HK-2 (cell line): ENCODE data around the gene EXOC4.

Source experiments
- DNase-seq: peaks from one replicate; pipeline ENCODE4 v3.0.0-alpha.2; 2018; ENCODE audit not compliant: unreplicated experiment

EXOC4 gene

DNA sequence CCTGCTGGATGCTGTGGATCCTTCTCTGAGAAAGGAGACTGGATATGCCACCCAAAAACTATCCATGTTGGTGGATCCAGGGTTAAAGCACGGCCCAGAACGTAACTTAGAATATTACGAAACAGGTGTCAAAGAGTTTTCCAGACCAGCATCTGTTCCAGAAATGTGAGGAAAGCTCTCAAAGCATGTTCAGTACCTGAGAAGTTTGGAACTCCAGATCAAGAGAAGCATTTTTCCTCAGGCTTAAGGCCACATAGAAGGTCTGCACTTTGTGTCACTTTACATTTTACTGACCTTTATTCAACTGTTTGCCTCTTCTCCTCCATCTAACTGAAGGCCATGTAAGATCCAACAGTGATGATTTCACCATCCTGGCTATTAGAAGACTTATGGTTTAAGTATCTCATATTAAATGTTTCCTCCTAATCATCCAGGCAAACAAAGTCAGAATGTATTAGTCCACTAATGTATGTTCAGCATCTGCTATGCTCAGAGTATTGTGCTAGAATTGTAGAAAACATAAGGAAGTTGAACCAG is 533.6 kb downstream of the EXOC4 start:
- DNase-seq: no peak

DNA sequence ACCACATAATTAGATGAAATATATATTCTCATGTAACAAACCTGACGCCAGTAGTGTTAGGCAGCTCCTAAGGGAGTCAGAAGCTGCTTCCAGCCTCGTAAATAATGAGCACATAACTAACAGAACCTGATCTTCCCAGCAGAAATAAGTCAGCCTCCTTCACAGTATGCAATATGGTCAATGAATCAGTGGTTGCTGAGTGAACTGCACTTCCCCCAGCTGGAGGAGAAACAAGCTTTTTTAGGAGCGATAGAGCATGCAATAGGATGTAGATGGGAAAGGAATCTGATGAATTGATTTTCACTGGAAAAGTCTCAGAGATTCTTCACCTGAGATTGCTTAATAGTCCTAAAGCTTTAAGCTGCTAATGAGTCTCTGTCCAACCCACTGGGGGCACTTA is 537.1 kb downstream of the EXOC4 start:
- DNase-seq: no peak

DNA sequence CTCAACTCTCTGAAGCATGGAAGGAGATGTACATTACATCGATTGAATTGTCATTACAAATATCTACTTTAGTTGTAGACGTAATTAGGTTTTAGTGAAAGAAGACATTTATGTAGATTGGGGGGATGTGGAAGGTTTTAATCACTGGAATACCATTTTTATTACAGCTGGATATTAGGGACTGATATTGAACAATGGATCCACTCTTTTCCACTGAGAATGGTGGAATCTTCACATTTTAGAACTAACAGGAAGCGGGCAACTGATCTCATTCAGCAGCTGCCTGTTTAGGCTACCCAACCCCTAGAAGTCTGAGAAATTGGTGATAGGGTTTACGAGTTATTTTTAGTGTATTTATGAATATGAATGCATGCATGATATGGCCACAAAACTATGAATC is 538.0 kb downstream of the EXOC4 start:
- no peak for DNase-seq

DNA sequence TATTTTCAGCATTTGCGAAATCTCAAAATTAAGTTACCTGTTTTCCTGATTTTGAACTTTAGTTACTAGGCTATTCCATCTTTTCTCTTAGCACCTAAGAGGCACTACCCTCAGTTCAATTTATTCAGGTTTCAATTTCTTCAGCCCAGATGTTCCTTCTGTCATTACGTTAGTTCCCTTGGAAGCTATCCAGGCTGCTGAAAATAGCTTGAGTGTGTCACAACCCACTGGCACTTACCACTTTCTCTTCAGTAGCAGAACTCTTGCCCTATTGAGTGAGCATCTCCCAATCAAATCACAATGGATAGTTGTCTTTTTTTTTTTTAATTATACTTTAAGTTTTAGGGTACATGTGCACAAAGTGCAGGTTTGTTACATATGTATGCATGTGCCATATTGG is 541.6 kb downstream of the EXOC4 start:
- DNase-seq: no peak

DNA sequence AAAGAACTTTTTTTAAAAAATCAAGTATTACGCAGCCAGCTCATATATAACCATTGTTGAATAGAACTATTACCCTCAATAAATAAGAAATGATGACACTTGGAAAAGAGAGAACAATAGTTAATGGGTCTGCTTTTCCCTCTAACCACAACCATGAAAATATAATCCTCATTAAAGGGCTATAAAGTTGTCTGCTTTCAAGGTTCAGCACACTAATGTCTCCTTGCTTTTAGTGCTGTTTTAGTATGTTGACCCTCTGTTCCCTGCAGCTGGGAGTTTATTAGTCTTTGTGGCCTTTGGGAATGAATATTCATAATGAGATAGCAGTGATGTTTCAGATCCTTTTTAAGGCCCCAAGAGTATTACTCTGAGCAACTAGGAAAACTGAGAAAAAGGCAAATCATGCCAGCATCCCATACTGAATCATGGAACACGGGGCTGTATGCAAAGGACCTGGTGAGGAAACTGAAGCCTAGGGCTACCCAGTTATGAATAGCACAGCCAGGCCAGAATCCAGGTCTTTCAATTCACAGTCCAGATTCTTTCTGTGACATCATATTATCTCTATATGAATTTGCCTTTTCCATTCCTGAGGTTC is 542.3 kb downstream of the EXOC4 start:
- DNase-seq: no peak

DNA sequence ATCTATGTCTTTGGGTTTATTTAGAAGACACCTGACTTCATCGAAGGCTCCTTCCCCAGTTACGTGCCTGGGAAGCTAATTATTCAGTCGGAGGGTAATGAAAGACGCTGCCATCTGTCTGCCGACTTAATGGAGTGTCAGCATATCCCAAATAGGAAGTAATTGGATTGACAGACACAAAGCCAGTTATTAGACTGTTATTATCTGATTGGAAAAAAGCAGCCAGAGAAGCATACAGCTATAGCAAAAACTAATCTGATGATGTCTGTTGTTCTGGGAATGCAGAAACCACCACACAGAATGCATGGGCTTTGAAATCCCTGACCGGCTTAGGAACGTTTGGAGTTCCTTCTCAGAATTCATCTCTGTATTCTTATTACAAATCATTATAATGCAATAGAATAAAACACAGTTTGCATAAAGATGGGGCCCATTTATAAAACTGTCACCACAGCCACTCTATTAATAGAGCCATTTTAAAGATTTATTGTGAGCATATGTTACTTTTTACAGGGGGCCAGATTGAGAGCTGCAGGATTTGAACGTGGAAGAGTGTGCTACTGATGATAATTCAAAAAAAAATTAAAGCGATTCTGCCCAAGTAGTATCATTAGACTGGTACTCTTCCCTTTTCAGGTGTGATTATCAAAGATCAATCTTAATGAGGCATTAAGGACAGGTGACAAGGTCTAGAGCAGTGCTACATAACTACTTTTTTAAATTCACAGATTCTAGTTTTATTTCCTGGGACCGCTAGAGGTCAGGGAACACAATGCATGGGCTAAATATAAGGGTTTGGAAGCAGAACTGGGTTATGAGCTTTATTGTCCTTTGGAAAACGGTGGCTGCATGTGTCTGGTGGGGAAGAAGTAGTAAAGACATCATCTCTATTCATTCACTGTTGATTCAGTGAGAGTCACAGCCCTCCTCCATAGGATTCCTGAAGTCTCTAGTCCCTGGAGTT is 544.2 kb downstream of the EXOC4 start:
- DNase-seq: no peak

DNA sequence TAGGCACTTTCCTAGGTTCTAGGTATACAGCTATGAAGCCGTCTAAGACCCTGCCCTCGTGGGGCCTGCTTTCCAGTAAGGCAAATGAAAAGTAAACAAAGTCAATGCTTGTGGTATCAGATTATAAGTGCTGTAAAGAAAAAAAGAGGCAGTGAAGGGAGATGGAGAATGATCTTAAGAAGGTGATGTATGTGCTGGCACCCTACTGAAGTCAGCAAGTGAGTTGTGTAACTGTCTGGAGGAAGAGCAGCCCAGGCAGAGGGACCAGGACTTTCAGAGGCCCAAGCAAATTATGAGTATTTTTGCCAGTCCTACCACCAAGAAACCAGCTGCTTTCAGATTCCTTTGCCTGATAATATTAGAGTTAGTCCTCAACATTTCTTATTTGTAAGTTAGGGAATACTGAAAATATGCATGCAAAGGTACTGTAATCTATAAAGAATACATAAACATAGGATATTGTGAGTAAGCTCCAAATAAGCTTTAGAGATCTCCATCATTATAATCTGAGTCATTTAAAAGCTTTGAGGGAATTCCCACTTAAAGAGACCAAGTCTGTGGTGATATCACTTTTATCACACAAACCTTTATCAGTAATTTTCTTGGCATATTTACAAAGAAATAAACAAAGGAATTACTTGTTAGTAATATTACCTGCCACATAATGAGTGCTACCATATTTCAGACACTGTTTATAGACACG is 545.1 kb downstream of the EXOC4 start:
- DNase-seq: no peak

DNA sequence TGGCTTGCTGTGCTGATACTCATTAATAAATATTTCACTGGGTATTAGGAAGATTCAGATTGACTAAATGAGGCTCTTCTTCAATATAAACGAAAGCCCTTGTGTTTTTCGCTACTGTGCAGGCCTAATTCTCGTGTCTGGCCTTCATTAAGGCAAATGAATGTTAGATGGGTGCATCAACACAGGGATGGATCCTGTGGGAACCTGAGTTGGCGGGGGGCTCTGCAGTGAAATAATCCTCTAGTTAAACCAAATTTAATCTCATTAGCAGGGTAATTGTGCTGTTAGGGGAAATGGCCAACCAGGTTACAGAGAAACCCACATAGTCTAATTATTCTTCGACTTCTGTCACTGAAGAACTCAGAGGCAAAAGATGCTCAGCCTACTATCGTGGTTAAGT is 548.5 kb downstream of the EXOC4 start:
- DNase-seq: no peak

DNA sequence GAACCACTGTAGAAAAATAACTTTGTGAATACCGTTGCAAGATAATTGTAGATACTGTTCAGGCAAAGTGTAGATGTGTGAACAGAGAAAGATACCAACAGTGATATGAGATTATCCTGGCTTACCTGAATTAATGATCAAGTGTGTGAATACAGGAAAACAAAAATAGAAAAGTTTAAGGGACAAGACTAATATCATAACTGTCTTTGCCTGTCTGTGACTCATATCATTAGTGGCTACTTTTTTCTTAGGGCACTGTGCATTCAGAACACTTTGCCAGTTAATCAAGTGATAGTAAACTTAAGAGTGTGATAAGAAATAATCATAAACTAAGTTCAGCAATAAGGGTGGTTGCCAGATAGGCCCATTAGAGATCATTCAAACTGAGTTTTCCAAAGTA is 551.2 kb downstream of the EXOC4 start:
- no peak for DNase-seq

DNA sequence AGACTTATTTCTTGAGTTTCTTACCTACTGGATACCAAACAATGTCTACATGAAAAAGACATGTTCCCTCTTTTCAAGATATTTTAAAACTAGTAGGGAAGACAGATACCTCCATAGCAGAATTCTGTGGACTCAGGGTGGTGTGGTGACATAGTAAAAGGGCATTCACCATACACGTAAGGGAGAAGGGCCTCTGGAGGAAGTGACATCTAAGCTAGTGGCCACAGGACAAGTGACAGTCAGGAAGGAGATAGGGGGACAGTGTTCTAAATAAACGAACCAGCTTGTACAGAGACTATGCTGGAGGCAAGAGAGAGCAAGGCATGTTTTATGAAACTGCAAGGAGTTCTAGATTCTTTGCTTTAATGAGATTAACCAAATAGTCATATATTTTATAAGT is 552.5 kb downstream of the EXOC4 start:
- no peak for DNase-seq

DNA sequence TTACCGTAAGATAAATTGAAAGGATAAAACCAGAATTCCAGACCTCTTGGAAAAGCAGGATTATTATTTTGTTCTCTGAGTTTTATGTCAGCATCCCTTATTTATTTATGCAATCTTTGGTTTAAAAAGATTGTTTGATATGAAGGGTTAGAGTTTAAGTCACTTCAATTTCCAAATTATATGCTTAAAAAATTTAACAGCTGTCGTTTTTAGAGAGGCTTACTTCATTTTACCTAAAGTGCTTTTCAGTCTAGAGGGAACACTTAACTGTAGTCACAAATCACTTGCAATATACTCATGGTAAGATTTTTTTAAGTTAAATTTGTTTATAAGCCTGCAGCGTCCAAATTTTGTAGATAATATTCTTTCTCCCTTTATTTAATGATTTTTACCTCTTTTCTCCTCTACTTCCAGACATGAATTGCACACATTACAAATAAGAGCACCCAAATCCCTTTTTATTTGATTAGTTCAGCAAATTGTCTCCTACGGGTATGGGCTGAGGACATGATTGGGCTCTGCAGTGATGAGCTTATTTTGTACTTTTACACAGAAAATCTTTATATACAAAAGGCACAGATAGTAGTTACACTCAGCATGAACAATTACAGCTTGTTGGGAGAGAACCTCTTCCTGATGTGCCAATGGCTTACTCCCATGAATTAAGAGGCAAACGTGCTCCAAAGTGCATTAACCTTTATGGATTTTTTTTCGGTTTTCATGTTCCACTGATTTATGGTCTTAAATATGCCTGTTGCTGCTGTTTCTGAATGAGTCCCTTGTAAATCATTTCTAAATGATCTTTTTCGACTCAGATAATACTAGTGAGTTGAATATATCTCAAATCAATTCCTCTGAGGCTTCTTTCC is 555.0 kb downstream of the EXOC4 start:
- DNase-seq: no peak

DNA sequence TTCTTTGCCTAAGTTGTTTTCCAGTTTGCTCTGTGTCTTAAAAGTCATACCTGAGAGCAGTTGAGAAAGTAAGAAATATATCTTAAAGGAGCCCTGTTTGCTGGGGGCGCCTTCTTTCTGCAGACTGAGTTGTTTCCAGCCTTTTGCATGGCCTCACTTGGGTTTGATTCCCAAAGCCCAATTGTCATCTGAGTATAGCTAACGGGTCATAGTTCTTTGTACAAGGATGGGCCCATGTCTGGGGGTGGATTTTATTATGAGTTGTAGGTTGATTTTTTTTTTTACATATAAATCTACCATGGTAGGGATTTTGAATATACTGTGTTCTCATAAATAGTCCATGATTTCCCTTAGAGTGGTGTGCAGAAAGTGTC is 555.6 kb downstream of the EXOC4 start:
- DNase-seq: no peak

DNA sequence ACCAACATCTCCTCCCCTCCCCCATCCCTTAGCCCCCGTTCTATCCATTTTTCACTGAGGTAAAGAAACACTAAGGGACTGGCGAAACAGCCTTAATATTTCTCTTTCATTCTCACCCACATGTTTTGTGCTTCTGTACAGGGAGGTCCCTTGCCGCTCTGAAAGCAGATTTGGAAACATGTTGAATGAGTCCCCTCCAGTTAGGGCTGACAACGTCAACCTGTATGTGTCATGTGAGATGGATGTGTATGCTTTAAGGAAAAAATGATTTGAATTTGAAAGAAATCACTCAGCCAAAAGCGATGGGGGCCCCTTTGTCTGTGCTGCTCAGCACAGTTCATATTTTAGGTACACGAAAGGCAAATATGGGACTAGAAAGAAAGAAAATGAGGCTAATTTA is 560.0 kb downstream of the EXOC4 start:
- DNase-seq: no peak

DNA sequence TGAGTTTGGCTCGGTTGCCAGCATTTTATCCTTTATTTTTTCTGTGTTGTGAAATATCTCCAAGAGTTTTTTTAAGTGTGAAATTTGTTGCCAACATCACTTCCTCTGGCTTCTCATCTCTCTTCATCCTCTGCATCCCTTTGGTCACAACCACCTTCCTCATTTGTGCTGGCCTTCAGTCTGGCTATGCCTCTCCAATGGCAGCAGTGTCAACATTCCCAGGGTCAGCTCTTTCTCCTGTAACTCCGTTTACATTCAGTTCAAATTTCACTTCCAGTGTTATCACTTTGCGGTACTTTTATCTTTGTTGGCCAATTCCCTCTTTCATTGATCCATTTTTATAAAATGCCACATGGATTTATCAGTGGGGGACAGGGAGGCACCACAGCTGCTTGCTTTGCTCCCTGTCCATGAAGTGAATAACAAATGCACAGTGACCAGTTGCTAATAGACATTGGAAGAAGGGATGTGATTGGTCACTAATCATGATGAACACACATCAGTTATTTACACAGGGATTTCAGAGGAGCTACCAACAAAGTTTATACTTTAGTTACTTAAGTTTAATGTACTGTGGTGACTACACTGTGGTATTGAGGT is 562.8 kb downstream of the EXOC4 start:
- DNase-seq: no peak

DNA sequence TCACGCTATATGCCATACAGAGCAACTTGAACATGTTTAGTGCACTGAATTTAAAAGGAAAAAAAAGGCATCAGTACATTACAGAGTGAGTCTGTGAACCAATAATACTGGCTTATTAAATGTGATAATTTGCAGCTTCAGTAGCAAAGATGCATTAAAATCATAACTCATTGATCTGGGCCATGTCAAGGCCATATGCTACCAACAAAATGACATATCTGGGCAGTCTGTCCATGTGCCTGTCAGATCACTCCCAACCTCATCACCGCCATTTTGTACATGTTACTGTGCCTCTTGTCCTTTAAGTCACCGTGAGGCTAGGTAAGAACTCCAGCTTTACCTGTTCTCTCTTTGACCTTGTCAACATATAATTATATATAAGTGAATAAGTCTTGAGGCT is 566.8 kb downstream of the EXOC4 start:
- no peak for DNase-seq

DNA sequence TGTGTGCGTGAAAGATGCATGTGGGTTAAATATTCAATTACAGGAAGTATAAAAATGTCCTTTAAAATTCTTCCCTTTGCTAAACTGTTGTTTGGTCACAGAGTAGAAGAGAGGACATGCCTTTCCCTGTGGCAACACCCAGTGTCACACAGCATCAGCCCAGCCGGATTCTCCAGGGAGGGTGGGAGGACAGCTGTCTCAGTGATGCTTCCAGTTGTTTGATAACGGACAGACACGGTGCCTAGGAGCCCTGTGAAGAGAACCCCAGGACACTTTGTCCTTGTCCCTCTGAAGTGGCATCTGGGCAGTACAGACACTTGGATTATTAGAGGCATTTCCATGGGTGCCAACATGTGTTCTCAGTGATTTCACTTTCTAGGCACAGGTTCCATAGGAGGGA is 567.7 kb downstream of the EXOC4 start:
- DNase-seq: no peak

DNA sequence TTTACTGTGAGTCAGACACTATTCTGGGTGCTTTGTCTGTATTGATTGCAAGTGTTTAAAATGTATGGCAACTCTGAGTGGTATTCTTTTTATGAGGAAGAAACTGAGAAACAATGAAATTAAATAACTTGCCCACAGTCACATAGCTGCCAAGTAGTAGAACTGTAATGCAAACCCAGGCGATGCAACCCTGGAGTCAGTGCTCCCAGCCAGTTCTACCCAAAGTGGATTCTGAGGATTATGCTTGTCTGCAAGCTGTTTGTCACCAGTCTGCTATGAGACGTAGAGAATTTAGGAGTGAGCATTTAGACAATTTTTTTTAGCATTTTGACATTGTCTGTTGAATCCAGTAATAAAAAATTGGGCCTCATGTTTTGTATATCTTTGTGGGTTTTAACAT is 568.3 kb downstream of the EXOC4 start:
- DNase-seq: no peak

DNA sequence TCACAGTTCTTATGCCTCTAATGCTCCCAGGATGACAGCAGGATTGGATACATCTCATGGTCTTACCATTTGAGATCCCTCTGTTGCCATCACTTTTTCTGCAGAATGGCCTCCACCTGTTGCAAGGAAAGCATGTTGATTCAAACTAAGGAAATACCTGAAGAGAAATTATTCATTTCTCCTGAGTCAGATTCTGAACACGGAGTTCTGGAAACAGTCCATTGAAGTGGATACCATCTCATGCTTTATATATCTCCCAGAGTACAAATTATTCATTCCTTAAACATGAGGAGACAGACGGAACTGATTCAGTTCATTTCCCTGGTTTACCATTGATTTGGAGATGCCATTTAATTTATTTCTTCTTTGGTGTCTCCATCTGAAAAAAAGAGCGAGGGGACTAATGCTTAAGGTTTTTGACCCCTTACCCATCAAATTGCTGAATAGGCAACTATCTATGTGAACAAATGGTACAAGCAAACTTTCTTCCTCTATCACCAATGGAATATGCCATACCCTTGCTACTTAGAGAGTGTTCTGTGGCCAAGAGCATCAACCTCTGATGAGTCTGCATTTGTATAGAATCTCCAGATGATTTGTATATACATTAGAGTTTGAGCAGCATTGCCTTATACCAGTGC is 569.2 kb downstream of the EXOC4 start:
- no peak for DNase-seq

DNA sequence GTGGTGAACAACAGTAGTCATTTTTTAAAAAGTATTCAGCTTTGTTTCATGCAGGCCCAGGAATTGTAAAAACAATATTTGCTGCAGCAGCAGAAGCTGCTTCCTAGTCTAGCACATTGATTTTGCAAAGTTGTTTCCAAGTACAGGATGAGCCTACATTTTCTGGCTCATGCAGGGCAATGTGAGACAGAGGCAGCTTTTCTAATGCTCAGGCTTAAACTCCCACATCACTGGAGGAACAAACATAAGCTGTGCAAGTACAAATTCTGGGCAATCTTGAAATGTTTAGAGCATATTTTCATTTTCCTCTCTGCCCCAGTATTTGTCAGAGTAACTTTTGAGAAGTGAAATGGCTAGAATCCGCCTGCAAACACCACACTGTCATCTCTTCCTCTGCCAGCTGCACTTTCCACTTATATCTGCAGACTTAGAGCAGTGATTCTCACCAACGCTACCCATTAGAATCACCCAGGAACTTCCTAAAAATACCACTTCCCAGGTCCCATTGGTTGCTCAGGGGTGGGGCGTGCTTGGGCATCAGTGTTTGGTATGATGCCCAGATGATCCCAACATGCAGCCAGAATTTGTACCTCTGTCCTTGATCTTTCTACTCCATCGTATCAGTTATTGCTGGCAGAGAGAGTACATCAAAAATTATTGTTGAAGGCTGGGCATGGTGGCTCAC is 570.1 kb downstream of the EXOC4 start:
- DNase-seq: no peak

DNA sequence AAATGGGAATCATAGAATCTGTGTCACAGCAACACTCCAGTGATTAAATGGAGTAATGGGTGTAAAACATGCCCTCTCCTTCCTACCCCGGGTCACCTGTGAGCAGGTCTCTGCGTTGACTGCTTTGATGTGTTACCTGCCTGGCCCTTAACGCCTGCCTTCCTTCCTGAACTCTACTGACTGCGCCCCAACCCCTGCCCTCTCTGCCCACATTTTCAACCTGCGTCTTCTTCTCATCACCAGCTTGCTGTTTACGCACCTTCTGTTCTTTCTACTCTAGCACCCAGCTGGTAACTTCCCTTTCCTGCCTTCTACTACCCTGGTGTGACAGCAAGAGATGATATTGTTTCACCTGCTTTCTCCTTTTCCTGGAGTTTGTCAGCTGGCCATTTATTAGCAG is 571.3 kb downstream of the EXOC4 start:
- no peak for DNase-seq
